ENCODE measurements around the gene DDX53.

The DDX53 gene

DNA sequence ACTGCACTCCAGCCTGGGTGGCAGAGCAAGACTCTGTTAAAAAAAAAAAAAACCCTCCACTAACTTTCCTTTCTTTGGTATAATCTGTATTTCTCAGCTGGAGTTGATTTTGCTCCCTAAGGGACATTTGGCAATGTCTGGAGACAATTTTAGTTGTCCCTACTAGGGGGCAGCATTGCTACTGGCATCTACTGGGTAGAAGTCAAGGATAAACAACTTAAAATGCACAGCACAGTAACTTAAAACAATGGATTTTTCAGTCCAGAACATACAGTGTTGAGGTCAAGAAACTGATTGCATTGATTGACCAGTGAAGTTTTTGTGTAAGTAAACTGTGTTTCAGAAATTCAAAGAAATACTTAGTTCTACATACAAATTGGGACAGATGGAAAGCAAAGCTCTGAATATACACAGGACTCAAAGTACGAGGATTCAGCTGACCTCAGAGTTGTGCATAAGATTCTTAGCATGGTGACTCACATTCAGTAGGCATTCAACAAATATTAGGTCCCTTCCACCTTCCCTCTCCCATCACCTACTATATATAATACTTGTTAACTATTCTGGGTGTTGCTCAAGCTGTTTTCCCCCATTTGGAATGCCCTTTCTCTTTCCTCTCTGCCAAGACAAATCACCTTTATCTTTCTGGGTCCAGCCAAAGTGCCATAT is 8.8 kb downstream of the DDX53 start:
- Mint-ChIP-seq H3K4me3 (no peak overlapping the region), H3K36me3 (ENCODE audit: low read depth) (no peaks in the 10 kb centered on the region), H3K9me3 (peaks cover 3% of the 10 kb centered on the region), H3K27ac (no peak overlapping the region), H3K4me1 (ENCODE audit: low read depth) (peaks cover 14% of the 10 kb centered on the region), H3K27me3 (peaks cover 3% of the 10 kb centered on the region)
- DNase-seq: no peak

DNA sequence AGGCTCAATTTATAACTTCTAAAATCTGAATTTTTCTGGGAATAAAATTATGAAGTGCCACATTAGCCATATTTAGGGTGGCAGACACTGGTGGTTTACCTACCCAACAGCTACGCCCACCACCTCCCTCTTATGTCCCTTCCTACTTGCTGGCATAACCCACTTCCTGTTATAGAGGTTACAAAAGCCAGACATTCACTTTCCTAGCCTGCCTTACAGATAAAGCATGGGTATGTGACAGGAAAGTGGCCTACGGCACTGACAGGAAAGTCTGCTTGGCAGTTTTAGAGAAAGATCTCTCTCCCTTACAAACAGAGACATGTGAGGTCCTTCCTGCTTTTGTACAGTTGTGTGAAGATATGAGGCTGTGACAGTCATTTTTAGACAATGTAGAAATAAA is 12.4 kb downstream of the DDX53 start:
- Mint-ChIP-seq H3K27ac (no peak overlapping the region), H3K27me3 (peaks cover 3% of the 10 kb centered on the region), H3K4me1 (ENCODE audit: low read depth) (peaks cover 14% of the 10 kb centered on the region), H3K9me3 (peaks cover 3% of the 10 kb centered on the region), H3K36me3 (ENCODE audit: low read depth) (no peaks in the 10 kb centered on the region), H3K4me3 (no peak overlapping the region)
- DNase-seq: no peak

DNA sequence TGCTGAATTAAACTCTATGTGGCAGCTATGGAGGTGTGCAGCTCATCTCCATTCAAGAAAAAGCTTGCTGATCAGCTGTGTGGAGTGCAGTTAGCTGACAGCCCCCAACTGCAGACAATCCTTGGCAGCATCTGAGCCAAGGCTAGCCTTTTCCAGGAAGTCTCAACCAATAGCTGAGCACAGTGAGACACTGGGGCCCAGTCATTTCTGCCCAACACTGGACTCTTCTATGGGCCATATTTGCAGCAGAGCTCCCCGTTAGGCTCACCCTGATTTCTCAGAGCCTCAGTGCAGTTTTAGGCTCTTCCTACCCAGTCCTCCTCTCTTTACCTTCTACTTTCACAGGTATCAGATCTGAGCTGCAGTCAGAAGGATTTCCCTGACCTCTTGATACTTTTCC is 12.9 kb downstream of the DDX53 start:
- peaks cover 3% of the 10 kb centered on the region for H3K9me3 Mint-ChIP-seq
- no peak for DNase-seq
- no peak overlapping the region for H3K4me3 Mint-ChIP-seq
- H3K27me3 Mint-ChIP-seq: peaks cover 3% of the 10 kb centered on the region
- no peak overlapping the region for H3K27ac Mint-ChIP-seq
- H3K4me1 Mint-ChIP-seq (ENCODE audit: low read depth): peaks cover 14% of the 10 kb centered on the region
- H3K36me3 Mint-ChIP-seq (ENCODE audit: low read depth): no peaks in the 10 kb centered on the region

DNA sequence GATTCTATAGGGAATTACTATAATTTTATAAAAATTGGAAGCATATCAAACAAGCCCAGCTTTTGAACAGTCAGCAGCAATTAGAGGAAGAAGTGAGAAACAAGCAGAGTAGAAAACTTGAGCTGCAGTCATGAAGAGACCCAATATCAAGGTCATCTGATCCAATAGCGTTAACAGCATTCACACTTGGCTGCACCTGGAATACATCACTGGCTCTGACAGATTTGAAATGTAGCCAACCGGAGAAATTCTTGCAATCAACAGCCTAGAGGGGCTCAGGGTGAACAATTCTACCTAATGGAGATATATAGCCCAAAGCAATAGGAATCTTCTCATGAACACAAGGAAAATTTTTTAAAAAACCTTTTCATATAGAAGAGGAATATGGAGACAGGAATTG is 13.6 kb downstream of the DDX53 start:
- Mint-ChIP-seq H3K36me3 (ENCODE audit: low read depth) (no peaks in the 10 kb centered on the region), H3K4me1 (ENCODE audit: low read depth) (peaks cover 14% of the 10 kb centered on the region), H3K27me3 (peaks cover 2% of the 10 kb centered on the region), H3K9me3 (peaks cover 3% of the 10 kb centered on the region), H3K4me3 (no peak overlapping the region), H3K27ac (no peak overlapping the region)
- DNase-seq: no peak

DNA sequence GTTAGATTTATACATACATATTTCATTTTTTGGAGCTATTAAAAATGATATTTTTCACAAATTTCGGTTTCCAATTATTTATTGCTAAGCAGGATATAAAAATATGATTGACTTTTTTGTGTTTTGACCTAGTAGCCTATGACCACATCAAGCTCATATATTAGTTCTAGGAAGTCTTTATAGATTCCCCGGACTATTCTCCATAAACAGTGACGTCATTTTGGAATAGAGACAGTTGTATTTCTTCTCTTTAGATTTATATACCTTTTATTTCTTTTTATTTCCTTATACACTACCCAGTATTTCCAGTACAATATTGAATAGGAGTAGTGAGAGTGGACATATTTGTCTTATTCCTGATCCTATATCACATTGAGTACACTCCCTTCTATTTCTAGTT is 31.8 kb downstream of the DDX53 start:
- Mint-ChIP-seq H3K4me1 (ENCODE audit: low read depth) (no peaks in the 10 kb centered on the region), H3K36me3 (ENCODE audit: low read depth) (no peaks in the 10 kb centered on the region), H3K4me3 (no peak overlapping the region), H3K27me3 (peaks cover 21% of the 10 kb centered on the region), H3K9me3 (no peaks in the 10 kb centered on the region), H3K27ac (no peak overlapping the region)
- no peak for DNase-seq

DNA sequence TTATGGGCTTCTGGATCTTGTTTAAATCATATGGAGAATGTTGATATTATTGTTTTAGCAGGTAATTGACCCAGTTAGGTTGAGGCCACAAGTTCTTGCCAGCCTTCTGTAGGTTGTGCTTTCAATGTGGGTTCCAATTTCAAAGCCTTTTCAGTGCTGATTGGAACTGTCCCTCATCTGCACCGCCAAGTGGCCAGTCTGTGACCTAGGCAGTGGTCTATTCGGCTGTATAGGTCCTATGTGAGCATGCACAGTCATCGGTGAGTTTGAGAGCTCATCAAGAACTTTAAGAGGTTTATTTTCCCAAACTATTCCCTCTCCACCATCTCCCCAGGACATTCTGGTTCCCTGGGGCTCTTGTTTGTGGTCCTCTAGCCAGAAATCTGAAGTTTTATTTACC is 35.7 kb downstream of the DDX53 start:
- Mint-ChIP-seq H3K4me1 (ENCODE audit: low read depth) (no peaks in the 10 kb centered on the region), H3K27ac (no peak overlapping the region), H3K4me3 (no peak overlapping the region), H3K9me3 (no peaks in the 10 kb centered on the region), H3K36me3 (ENCODE audit: low read depth) (no peaks in the 10 kb centered on the region), H3K27me3 (peaks cover 42% of the 10 kb centered on the region)
- no peak for DNase-seq

DNA sequence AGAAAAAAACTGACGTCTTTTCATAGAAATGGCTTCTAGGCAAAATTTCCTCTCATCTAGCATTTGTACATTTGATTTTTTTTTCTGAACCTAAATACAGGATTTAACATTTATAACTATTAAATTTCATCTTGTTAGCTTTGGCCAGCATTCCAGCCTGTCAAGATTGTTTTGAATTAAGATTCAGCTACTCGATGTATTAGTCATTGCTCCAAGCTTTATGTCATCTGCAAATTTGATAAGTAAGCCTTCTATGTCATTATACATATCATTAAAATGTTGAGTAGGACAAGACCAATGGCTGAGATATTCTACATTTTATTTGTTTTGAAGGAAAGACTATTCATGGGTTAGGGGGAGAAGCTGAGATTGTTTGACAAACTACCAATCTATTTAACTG is 46.7 kb downstream of the DDX53 start:
- H3K27me3 Mint-ChIP-seq: peaks cover 15% of the 10 kb centered on the region
- H3K4me1 Mint-ChIP-seq (ENCODE audit: low read depth): no peaks in the 10 kb centered on the region
- no peak overlapping the region for H3K27ac Mint-ChIP-seq
- DNase-seq: no peak
- H3K36me3 Mint-ChIP-seq (ENCODE audit: low read depth): no peaks in the 10 kb centered on the region
- H3K9me3 Mint-ChIP-seq: no peaks in the 10 kb centered on the region
- no peak overlapping the region for H3K4me3 Mint-ChIP-seq

DNA sequence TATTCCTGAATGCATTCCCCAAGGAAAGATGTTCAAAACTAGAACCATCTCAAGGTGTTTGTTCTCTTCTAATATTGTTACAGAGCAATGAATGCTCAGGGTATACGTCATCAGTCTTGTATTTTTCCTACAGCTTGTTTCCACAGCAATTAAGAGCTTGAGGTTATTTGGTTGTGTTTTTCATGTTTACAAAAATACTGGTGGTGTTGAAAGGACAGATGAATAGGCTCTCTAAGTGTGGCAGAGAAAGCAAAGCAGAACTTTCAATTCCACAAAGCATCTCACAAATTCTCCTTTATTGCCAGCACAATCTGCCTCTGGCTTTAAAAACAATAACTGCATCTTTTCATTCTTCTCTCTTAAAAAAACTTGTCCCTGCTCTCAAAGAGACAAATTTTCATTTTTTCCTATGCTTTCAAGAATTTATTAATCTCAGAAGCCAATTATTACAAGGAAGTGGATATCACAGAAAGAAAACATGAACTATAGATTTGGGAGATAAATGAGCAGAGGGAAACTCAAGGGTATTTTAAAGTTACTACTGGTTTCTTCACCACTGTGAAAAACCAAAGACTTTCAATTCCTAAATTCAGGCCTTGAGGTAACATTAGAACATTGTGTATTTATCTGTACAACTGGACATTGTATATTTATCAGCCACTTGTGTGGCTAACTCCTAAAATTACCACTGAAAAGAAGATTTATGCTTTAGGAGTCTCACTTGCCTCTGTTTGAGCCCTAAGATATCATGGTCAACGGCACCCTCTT is 49.2 kb downstream of the DDX53 start:
- no peak overlapping the region for H3K4me3 Mint-ChIP-seq
- H3K4me1 Mint-ChIP-seq (ENCODE audit: low read depth): no peaks in the 10 kb centered on the region

DNA sequence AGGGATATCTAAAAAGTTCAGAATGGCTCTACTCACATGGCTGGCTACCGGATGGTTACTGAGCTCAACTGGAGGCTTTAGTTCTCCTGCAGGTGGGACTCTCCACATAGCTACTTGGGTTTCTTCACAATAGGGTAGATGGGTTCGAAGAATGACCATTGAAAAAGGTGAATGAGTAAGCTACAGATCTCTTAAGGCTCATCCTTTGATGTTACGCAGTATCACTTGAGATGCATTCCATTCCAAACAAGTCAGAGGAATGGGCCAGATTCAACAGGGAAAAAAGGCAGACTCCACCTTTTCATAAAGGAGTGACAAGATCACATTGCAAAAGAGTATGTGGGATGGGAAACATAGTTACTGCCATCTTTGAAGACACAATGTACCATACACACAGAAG is 52.6 kb downstream of the DDX53 start:
- H3K4me3 Mint-ChIP-seq: no peak overlapping the region
- no peaks in the 10 kb centered on the region for H3K4me1 Mint-ChIP-seq (ENCODE audit: low read depth)
- no peak overlapping the region for H3K27ac Mint-ChIP-seq
- no peak for DNase-seq
- H3K27me3 Mint-ChIP-seq: peaks cover 19% of the 10 kb centered on the region
- no peaks in the 10 kb centered on the region for H3K9me3 Mint-ChIP-seq
- H3K36me3 Mint-ChIP-seq (ENCODE audit: low read depth): no peaks in the 10 kb centered on the region

More for the DNA sequence above, 49.2 kb downstream of the DDX53 start:
- H3K27ac Mint-ChIP-seq: no peak overlapping the region
- H3K27me3 Mint-ChIP-seq: peaks cover 19% of the 10 kb centered on the region
- no peak for DNase-seq
- no peaks in the 10 kb centered on the region for H3K36me3 Mint-ChIP-seq (ENCODE audit: low read depth)
- no peaks in the 10 kb centered on the region for H3K9me3 Mint-ChIP-seq

Data from activated T-cell treated with anti-CD3 and anti-CD28 coated beads, Interleukin-2, amount 50 U/mL, for 24 hours (primary cell).